ENCODE results near the gene TRIM21. TPM values are rescaled to one million over a fixed set of nuclear protein-coding genes. Genes with fewer than 3 reads are reported as not detected.

TRIM21 gene
- total RNA-seq (2014; rRNA removed; shearing (Covaris generic)) (11.3 and 12.9 TPM in 2 replicates), total RNA-seq (2022) (11.2 and 13.1 TPM in 2 replicates), Bru-seq, nascent RNA (percentile 65 among the genes with signal in this experiment), BruChase-seq, experiment 1, labeled RNA remaining after a 6-hour chase (percentile 40 among the genes with signal in this experiment), BruChase-seq, experiment 2, labeled RNA remaining after a 2-hour chase (percentile 66 among the genes with signal in this experiment)
- long read RNA-seq, transcript TRIM21-201 (7 exons, 1,924 nt): major isoform, 23 of 29 reads
- long read RNA-seq, partial matches to known transcripts: 3 of 29 reads
- long read RNA-seq, other reads (novel, unspliced or antisense): 3 of 29 reads

DNA sequence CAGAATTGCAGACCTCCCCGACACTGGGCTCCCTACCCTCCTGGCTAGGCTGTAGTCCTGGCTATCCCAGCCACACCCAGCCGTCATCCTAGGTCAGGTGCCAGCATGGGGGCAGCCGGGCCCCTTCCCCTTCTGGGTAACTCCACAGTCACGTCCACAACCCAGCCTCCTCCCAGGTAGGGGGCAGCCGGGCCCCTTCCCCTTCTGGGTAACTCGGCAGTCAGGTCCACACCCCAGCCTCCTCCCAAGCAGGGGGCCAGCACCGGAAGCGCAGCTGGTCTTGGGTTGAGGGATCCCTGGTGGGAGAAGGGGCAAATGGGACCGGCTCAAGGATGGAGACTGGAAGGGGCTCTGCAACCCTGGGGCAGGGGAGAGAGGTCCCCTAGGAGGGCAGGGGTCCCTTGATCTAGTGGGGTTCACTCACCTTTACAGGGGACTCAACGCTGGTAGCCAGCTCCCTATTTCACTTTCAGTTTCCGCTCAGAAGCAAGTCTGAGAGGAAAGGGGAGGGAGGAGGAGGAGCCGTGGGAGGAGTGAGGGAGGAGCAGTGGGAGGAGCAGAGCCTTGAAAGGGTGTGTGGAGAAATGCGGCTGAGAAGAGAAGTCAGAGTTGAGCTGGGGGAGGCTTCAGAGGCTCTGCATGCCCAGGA is at the start of gene TRIM21:
TSS of gene TRIM21 (minus strand) at position 494 of the 649 bp plus-strand sequence. CDS start 3,293 bp downstream, outside the sequence.
- Histone ChIP-seq H3K4me3 (ENCODE audit: low read depth, low read length, poor library complexity, severe bottlenecking) (peak within 1 kb of the TSS; percentile 89), H3K9me2 (ENCODE audit: insufficient read depth, low read length) (no peaks in the 10 kb centered on the region), H4K20me1 (ENCODE audit: insufficient read depth, low read length) (no peaks in the 10 kb centered on the region), H2AFZ (ENCODE audit: low read length) (peak within 1 kb of the TSS; percentile 96), H3K79me2 (ENCODE audit: insufficient read depth, low read depth, low read length) (no peaks in the 10 kb centered on the region), H3K4me2 (ENCODE audit: low read length) (peak within 1 kb of the TSS; percentile 93), H3K27ac (ENCODE audit: low read depth, low read length, poor library complexity, severe bottlenecking) (no peak within 1 kb of the TSS), H3K4me1 (ENCODE audit: insufficient read depth, low read length, poor library complexity, severe bottlenecking) (peaks cover 5% of the 10 kb centered on the region), H3K36me3 (ENCODE audit: insufficient read depth, low read length) (peaks cover 19% of the 10 kb centered on the region), H3K9me3 (ENCODE audit: low read length) (no peaks in the 10 kb centered on the region)
- no peak for TF ChIP-seq EZH2phosphoT487 (IDR thresholded peaks at IDR 0.05; ENCODE audit: borderline replicate concordance, low read depth, low read length)
- CTCF ChIA-PET (ENCODE audit: unreplicated experiment): interaction anchor here (0.9 kb wide), 1 partner anchor 206 kb away, joined by 5 read pairs; no protein-coding TSS in a partner anchor
- DNase-seq (ENCODE audit: low spot score): peak; percentile 84
- POLR2A ChIA-PET: interaction anchor here (0.6 to 1.6 kb wide), 4 partner anchors 22 to 1392 kb away, joined by 4 to 5 read pairs (median 4); no protein-coding TSS in a partner anchor
- BruUV-seq (replicated peaks): no TSS peak
- intact Hi-C loops (cut with micrococcal nuclease; ENCODE audit: unreplicated experiment): loop anchor here (1.0 kb wide), 1 partner anchor 206 kb away; no protein-coding TSS in a partner anchor

DNA sequence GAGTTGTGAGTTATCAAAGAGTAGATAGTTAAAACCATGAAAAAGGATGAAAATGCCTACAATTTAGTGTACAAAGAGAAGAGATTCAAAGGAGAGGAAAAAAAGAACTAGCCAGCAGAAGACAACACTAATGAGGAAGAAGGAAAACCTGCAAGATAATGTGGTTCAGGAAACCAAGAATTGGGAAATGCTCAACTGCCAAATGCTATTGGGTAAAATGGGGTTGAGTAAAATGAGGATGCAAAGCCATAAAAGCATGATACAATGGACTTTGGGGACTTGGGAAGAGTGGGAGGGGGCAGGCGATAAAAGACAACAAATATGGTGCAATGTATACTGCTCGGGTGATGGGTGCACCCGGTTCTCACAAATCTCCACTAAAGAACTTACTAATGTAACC is 48.0 kb upstream of the TRIM21 start:
- Histone ChIP-seq H3K27ac (ENCODE audit: low read depth, low read length, poor library complexity, severe bottlenecking) (no peak overlapping the region), H3K79me2 (ENCODE audit: insufficient read depth, low read depth, low read length) (no peaks in the 10 kb centered on the region), H3K36me3 (ENCODE audit: insufficient read depth, low read length) (no peaks in the 10 kb centered on the region), H4K20me1 (ENCODE audit: insufficient read depth, low read length) (no peaks in the 10 kb centered on the region), H3K4me3 (ENCODE audit: low read depth, low read length, poor library complexity, severe bottlenecking) (no peak overlapping the region), H3K9me2 (ENCODE audit: insufficient read depth, low read length) (no peaks in the 10 kb centered on the region), H3K4me2 (ENCODE audit: low read length) (no peak overlapping the region), H3K4me1 (ENCODE audit: insufficient read depth, low read length, poor library complexity, severe bottlenecking) (no peaks in the 10 kb centered on the region), H2AFZ (ENCODE audit: low read length) (no peak overlapping the region), H3K9me3 (ENCODE audit: low read length) (no peaks in the 10 kb centered on the region)
- intact Hi-C loops (cut with micrococcal nuclease; ENCODE audit: unreplicated experiment): no loop called here
- no peak for DNase-seq (ENCODE audit: low spot score)
- TF ChIP-seq, protein P1, sequence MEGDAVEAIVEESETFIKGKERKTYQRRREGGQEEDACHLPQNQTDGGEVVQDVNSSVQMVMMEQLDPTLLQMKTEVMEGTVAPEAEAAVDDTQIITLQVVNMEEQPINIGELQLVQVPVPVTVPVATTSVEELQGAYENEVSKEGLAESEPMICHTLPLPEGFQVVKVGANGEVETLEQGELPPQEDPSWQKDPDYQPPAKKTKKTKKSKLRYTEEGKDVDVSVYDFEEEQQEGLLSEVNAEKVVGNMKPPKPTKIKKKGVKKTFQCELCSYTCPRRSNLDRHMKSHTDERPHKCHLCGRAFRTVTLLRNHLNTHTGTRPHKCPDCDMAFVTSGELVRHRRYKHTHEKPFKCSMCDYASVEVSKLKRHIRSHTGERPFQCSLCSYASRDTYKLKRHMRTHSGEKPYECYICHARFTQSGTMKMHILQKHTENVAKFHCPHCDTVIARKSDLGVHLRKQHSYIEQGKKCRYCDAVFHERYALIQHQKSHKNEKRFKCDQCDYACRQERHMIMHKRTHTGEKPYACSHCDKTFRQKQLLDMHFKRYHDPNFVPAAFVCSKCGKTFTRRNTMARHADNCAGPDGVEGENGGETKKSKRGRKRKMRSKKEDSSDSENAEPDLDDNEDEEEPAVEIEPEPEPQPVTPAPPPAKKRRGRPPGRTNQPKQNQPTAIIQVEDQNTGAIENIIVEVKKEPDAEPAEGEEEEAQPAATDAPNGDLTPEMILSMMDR (conservative IDR thresholded peaks at IDR 0.05; ENCODE audit: low read length): no peak
- TF ChIP-seq EZH2phosphoT487 (IDR thresholded peaks at IDR 0.05; ENCODE audit: borderline replicate concordance, low read depth, low read length): no peak
- BruUV-seq (replicated peaks): no TSS peak
- ChIA-PET POLR2A (no interaction called here), CTCF (ENCODE audit: unreplicated experiment) (no interaction called here)

DNA sequence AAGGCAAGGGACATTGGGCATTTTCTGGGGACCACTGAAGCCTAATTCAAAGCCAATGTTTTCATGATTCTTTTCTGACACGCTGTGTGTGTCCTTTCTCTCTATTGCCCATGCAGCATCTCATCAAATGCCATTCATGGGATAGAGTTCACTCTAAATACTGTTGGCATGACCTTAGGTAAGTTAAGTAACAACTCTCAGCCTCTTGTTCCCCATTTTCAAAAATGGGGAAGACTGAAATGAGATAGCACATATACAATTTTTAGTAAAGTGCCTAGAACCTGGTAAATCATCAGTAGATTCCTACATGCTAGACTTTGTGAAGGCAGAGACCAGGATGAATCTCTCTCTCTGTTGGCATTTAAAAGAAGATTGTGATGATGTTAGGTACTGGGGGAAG is 42.9 kb upstream of the TRIM21 start:
- ChIA-PET CTCF (ENCODE audit: unreplicated experiment) (no interaction called here), POLR2A (no interaction called here)
- H3K36me3 ChIP-seq (ENCODE audit: insufficient read depth, low read length): no peaks in the 10 kb centered on the region
- no peaks in the 10 kb centered on the region for H3K4me1 ChIP-seq (ENCODE audit: insufficient read depth, low read length, poor library complexity, severe bottlenecking)
- H3K79me2 ChIP-seq (ENCODE audit: insufficient read depth, low read depth, low read length): no peaks in the 10 kb centered on the region
- no peaks in the 10 kb centered on the region for H4K20me1 ChIP-seq (ENCODE audit: insufficient read depth, low read length)
- TF ChIP-seq, protein P1 (conservative IDR thresholded peaks at IDR 0.05; ENCODE audit: low read length): no peak
- no peak for TF ChIP-seq EZH2phosphoT487 (IDR thresholded peaks at IDR 0.05; ENCODE audit: borderline replicate concordance, low read depth, low read length)
- no peaks in the 10 kb centered on the region for H3K9me3 ChIP-seq (ENCODE audit: low read length)
- no peak overlapping the region for H3K27ac ChIP-seq (ENCODE audit: low read depth, low read length, poor library complexity, severe bottlenecking)
- intact Hi-C loops (cut with micrococcal nuclease; ENCODE audit: unreplicated experiment): no loop called here
- H3K4me2 ChIP-seq (ENCODE audit: low read length): no peak overlapping the region
- BruUV-seq (replicated peaks): no TSS peak
- H3K9me2 ChIP-seq (ENCODE audit: insufficient read depth, low read length): no peaks in the 10 kb centered on the region
- no peak for DNase-seq (ENCODE audit: low spot score)
- H2AFZ ChIP-seq (ENCODE audit: low read length): no peak overlapping the region
- no peak overlapping the region for H3K4me3 ChIP-seq (ENCODE audit: low read depth, low read length, poor library complexity, severe bottlenecking)
